HG03442 (cell line): ENCODE results near the gene NUDT7.

Experiments
- ATAC-seq: cut with Tn5 transposase; IDR thresholded peaks from one replicate; pipeline ENCODE4 v1.9.1; 2021; ENCODE audit warnings: mild to moderate bottlenecking, moderate library complexity; ENCODE audit not compliant: unreplicated experiment

Gene NUDT7

DNA sequence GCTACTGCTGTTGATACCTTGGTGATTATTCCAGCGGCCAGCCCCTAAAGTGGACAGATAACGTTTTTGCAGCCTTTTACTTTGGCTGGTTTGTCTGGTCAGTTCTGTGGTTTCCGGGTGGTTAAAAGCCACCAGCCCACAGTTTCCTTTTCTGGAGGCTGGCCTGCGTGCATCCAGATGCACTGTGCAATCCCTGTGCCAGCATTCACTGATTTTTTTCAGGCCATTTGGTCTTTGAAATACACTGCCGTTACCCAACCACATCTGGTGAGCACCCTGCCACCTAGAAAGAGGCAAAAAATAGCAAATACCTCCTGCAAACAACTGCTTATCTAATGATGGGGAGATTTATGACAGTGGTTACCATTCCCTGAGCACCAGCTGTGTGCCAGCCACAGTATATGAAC lies 797 bp downstream of the NUDT7 start:
- ATAC-seq: peak; percentile 9

DNA sequence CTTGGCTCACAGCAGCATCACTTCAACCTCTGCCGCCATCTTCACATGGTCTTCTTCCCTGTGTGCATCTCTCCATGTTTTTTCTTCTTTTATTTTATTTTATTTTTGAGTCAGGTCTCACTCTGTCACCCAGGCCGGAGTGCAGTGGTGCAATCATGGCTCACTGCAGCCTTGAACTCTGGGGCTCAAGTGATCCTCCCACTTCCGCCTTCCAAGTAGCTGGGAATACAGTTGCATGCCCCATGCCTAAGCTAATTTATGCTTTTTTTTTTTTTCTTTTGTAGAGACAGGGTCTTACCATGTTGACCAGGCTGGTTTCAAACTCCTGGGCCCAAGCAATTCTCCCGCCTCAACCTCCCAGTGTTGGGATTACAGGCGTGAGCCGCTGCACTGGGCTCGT lies 1.9 kb downstream of the NUDT7 start:
- no peak for ATAC-seq

DNA sequence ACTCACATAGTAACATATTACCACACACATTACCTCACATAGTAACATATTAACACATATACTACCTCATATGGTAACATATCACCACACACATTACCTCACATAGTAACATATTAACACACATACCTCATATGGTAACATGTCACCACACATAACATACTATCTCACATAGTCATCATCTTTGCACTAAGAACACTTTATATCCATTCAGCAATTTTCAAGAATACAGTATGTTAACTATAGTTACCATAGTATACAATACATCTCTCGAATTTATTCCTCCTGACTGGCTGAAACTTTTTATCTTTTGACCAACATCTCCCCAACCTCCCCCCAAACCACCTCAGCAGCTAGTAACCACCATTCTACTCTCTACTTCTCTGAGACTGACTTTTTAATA lies 7.6 kb downstream of the NUDT7 start:
- ATAC-seq: no peak

DNA sequence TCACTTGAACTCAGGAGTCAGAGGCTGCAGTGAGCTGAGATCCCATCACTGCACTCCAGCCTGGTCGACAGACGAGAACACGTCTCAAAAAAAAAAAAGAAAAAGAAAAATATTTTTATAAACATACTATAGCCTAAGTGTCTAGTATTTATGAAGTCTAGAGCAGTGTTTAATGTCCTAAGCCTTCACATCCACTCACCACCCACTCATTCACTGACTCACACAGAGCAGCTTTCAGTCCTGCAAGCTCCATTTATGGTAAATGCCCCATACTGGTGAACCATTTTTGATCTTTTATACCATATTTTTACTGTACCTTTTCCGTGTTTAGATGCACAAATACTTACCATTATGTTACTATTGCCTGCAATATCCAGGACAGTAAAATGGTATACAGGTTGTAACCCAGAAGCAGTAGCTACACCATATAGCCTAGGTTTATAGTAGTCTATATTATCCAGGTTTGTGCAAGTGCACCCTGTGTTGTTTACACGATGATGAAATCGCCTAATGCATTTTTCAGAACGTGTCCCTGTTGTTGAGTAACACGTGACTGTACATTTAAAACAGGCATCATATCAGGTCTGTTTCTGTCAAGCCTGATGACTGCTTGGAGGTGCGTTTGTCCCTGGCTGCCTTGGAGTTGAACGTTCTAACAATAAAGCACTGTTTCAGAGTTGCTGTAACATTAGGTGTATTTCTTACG lies 10.1 kb downstream of the NUDT7 start:
- no peak for ATAC-seq

DNA sequence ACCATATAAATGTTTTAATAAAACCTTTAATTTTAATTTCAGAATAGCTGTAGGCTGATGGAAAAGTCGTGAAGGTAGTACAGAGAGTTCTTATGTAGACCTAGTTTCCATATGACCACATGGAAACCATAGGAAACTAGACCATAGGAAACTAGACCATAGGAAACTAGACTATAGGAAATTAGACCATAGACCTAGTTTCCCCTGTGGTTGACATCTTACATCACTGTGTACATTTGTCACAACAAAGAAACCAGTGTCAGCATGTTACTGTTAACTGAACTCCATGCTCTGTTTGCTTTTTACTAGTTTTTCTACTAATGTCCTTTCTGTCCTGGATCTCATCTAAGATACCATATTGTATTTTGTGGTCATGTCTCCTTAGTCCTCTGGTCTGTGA lies 14.6 kb downstream of the NUDT7 start:
- ATAC-seq: peak; percentile 81

DNA sequence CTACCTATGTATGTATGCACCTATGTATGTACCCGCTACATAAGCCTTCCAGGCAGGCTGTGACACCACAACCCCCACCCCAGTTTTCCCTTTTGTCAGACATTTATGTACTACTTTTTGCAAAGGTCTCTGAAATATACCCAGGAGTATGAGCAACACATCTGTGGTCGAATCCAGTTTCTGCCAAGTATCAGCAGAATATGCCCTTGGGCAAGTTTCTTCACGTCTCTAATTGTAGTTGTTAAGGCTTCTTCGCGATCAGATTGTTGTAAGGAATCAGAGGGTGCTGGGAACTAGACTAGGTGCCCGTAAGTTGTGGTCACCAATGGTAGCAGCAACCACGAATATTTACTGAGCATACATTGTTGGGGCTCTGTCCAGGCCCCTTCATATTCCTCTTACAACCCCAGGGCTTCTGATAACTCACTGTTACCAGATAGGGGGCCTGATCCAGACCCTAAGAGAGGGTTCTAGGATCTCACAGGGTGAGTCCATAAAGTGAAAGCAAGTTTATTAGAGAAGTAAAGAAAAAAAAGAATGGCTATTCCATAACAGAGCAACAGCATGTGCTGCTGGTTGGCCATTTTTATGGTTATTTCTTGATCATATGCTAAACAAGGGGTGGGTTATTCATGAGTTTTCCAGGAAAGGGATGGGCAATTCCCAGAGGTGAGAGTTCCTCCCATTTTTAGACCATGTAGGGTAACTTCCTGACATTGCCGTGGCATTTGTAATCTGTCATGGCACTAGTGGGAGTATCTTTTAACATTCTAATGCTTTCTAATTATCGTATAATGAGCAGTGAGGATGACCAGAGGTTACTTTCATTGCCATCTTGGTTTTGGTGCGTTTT lies 16.6 kb downstream of the NUDT7 start:
- ATAC-seq: no peak

DNA sequence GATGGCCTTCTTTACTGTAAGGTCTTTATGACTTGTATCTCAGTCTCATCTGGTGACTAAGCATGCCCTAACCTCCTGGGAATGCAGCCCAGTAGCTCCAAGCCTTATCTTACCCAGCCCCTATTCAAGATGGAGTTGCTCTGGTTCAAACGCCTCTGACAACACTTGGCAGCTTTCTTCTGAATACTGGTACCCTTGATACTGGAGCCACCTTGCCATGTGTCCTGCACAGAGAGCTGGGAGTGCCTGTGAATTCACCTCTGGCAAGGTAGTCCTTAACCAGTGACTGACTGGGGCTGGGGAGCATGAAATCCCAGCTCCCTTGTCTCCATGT lies 17.2 kb downstream of the NUDT7 start:
- no peak for ATAC-seq

DNA sequence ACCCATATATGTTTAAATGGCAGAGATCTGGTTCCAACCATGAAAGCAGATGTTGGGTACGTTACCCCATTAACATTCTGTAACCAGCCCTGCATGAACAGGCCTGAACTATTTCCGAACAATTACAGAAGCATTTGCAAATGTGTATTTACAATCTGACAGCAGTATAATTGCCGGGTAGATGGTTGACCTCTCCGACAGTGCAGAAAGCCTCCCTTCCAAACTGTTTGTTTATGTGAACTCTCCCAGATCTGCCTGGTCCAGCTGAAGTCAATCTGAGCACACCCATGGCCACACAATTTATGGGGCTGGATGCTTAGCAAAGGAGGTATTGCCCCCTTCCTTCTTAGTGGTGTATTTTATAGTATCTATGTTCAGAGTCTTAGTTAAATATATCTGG lies 21.8 kb downstream of the NUDT7 start:
- ATAC-seq: no peak

DNA sequence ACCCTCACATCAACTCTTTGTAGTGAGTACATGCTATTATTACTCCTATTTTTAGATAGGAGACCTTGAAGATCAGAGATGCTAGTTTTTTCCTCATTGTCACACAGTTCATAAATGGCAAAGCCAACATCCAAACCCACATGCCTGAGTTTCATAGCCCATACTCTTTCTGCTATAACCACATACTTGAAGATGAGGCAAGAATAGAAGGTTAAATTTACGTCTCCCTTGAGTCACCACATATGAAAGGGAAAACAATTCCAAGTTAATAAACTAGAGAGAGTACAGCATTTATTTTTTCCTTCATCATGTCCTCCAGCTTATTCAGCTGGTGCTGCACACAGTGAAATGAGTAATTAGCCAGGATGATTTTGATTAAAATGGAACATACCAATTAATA lies 23.7 kb downstream of the NUDT7 start:
- ATAC-seq: no peak

DNA sequence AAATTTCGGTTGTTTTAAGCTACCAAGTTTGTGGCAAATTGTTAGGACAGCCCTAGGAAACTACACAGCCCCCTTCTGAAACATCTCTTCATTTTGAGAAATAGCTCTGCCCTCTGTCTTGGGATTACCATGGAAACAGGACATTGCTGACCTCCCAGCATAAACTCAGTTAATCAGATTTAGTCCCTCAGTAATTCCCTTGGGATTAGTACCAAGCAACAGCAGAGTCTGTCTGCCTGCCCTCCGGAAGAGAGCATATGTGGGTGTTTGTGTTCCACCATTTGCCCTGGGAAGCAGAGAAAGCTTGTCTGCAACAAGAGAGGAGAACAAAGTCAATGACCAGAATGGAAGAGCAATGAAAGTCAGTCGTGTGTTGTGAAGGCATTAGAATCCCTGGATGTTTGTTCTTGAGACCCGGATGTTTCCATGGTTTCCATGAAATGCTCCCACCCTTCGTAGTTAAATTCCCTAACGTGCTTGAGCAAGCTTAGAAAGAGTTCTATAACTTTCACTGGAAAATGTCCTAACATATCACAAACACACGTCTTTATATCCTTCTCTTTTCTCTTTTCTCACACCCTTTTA lies 26.2 kb downstream of the NUDT7 start:
- ATAC-seq: no peak

DNA sequence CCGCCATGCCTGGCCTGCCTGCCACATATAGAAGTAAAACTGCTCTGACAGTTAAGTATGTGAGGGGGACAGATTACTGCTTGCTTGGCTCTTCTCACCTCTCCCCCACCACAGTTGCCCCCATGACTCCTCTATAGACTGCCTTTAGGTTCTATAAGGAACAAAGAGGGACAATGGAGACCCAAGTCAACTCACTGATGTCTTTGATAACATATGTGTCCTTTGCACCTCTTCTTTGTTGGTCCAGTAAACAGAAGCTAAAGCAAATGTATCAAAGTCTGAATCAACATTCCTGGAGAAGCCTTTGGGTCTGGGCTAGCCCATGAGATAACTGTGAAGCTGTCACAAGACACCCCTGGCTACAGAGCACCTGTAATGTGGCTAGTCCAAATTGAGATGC lies 27.1 kb downstream of the NUDT7 start:
- no peak for ATAC-seq

DNA sequence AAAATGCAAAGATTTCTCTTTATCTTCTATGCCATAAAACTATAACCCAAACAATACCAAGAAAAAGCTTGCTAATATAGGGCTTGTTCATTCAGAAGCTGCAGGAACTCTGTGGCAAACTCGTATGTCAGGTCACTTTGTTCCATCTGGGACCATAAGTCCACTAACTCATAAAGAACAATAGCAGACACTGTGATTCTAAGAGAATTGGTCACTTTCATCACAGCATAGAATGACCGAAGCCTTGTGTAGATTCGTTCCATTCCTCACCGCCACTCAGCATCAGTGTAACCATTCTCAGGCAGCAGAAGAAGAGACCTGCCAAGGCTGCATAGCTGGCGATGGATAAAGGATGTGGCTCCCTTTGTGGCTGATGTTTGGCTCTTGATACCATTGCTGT lies 35.7 kb downstream of the NUDT7 start:
- ATAC-seq: no peak

DNA sequence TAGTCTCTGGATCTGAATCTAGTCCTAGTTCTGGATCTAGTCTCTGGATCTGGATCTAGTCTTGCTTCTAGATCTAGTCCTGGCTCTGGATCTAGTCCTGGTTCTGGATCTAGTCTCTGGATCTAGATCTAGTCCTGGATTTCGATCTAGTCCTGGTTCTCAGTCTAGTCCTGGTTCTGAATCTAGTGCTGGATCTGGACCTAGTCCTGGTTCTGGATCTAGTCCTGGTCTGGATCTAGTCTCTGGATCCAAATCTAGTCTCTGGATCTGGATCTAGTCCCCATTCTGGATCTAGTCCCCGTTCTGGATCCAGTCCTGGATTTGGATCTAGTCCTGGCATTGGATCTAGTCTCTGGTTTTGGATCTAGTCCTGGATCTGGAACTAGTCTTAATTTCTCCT lies 36.2 kb downstream of the NUDT7 start:
- no peak for ATAC-seq

DNA sequence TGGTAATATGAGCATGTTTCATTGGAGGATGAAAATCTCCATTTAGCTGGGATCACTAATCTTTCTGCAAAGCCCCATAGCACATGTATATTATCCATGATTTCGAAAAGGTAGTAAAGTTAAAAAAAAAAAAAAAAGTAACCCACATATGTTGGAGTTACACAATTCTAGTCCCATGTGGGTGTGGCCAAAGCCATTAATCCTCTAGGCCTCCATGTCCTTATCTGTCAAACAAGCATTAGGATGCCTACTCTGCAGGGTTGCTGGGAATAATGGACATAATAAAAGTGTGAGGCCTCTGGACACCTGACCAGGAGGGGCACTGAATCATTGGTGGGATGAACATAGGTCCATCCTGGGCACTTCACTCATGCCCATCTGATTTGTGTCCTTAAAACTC lies 36.9 kb downstream of the NUDT7 start:
- no peak for ATAC-seq

DNA sequence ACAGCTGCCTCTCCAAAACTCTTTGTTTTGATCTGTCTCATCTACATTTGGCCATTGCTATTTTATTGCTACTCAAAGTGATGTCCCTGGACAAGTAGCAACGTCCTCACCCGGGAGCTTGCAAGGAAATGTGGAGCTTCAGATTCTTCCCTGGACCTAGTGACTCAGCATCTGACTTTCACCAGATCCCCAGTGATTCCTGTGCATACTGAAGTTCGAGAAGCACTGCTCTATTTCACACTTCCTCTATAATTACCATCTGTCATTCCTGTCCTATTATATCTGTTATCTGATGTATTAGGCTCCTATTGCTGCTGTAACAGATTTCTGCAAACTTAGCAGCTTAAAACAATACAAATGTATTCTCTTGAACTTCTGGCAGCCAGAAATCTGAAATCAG lies 37.5 kb downstream of the NUDT7 start:
- ATAC-seq: no peak

DNA sequence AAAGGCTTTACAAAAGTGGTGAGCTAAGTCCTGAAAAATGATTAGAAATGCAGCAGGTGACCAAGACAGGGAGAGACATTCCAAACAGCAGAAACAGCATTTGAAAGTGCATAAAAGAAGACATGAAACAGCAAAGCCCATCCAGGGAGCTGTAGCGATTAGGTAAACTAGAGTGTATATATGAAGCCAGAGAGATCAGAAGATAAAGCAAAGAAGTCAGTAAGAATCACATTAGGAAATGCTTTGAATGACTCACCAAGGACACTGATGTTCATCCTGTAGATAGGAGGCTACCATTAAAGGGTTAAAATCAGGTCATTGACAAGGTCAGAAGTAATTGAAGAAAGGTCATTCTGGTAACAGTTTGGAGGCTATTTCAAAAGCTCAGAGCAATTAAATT lies 38.5 kb downstream of the NUDT7 start:
- no peak for ATAC-seq

DNA sequence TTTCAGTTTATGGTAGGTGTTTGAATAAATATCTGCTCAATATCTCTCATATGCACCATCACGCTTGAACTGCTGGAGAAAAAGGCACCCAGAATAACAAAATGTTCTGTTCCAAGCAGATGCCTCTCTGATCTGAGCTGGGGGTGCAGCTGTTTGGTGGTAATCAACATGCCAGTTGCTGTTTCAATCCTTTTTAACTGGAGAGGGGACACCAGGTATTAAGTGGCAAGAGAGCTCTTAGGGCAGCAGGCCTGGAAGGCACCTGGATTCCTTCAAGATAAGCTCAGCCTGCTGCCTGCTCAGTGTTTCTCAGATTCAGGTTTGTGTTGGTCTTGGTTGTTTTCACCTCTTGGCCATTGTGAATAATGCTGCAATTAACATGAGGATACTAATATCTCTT lies 38.9 kb downstream of the NUDT7 start:
- ATAC-seq: no peak

DNA sequence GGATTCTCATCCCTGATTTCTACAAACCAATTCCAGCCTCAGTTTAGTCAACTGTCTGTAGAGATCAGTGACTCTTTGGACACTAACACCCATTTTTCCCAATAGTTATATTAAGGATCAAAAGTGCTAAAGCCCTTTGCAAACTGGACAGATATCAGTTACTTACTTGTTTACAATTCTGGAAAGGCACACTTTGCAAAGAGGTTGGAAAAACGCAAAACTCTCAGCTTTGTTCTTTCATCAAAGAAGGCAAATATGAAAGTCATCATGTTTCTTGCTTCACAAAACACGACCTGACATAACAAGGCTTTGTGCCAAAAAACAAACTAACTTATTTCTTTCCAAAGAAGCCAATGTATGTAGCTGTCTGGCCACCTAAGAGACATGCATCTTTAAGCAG lies 39.9 kb downstream of the NUDT7 start:
- ATAC-seq: no peak

DNA sequence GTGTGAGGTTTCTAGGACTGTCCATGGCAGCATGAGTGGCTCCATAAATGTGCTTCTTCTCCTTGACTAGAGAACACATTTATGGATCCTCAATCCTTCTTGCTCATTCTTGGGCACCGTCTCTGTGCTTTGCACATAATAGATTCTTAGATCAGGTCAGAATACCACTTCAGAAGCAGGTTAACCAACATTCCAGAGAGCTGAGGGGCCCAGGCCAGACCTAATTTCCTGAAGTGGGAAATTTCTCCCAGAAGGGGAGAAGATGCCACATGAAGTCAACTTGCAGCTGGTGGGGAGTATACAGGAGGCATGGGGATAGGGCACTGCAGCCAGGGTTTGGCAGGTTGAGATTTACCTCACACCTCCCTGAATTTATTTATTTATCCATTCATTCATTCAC lies 41.7 kb downstream of the NUDT7 start:
- no peak for ATAC-seq

DNA sequence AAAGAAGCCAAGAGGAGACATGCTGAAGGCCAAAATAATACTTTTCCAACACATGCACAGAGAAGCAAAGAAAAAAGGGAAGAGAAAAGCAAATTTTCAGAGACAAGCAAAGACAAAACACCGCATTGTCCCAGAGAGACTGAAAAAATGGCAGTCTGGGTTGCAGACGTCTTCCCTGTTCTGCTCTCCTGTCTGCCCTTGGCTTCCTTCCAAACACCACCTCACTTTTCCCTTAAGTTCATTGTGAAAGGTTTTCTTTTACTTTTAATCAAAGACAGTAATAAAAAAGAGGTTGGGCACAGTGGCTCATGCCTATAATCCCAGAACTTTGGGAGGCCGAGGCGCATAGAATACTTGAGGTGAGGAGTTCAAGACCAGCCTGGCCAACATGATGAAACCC lies 44.9 kb downstream of the NUDT7 start:
- no peak for ATAC-seq

DNA sequence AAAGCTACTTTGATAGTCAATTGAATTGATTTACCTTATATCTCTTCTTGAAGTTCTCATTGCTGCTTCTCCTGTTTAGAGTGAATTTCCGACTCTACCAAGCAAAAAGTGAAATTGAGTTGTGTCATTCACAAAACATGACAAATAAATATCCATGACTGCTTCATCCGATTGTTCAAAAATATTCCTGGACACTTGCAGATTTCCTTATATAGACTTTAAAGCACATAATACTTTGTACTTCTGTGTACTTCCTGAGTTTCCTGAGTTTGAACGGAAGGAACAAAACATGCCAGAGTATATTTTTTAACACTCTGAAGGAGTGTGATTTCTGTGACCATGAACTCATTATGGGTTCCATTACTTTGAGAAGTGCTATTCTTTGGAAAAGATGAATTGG lies 45.5 kb downstream of the NUDT7 start:
- no peak for ATAC-seq
